H9 (cell line): ENCODE measurements around the gene TOMM40L. TPM values are rescaled to one million over a fixed set of nuclear protein-coding genes. Genes with fewer than 3 reads are reported as not detected.

ENCODE experiments used
- DNase-seq: peaks from one replicate; pipeline ENCODE4 v3.0.0-alpha.2; 2017
- H2AFZ ChIP-seq: one replicate; pipeline ENCODE4 v1.6.1; 2013; ENCODE audit warnings: mild to moderate bottlenecking, low read length, control low read depth, moderate library complexity
- H2AK5ac ChIP-seq: 2 replicates; pipeline ENCODE4 v1.6.1; 2013; ENCODE audit warnings: low read length, control low read depth, mixed read lengths; ENCODE audit not compliant: insufficient read length
- H2BK120ac ChIP-seq: one replicate; pipeline ENCODE4 v1.6.1; 2013; ENCODE audit warnings: low read depth, mild to moderate bottlenecking, low read length, control low read depth, inconsistent platforms; ENCODE audit not compliant: poor library complexity, severe bottlenecking
- H2BK12ac ChIP-seq: 2 replicates; pipeline ENCODE4 v1.6.1; 2013; ENCODE audit warnings: low read length, control low read depth, mixed read lengths, low read depth; ENCODE audit not compliant: insufficient read length
- H2BK15ac ChIP-seq: 2 replicates; pipeline ENCODE4 v1.6.1; 2013; ENCODE audit warnings: low read depth, low read length, control low read depth
- H2BK20ac ChIP-seq: one replicate; pipeline ENCODE4 v1.6.1; 2013; ENCODE audit warnings: low read depth, mild to moderate bottlenecking, low read length, control low read depth, inconsistent platforms; ENCODE audit not compliant: poor library complexity, severe bottlenecking
- H2BK5ac ChIP-seq: 2 replicates; pipeline ENCODE4 v1.6.1; 2013; ENCODE audit warnings: low read length, control low read depth, mixed read lengths; ENCODE audit not compliant: insufficient read length
- H3K14ac ChIP-seq: 2 replicates; pipeline ENCODE4 v1.6.1; 2013; ENCODE audit warnings: low read length, control low read depth; ENCODE audit not compliant: insufficient read depth
- H3K18ac ChIP-seq: 2 replicates; pipeline ENCODE4 v1.6.1; 2013; ENCODE audit warnings: low read depth, mild to moderate bottlenecking, mixed read lengths, low read length, control low read depth; ENCODE audit not compliant: insufficient read length
- H3K23ac ChIP-seq: 2 replicates; pipeline ENCODE4 v1.6.1; 2013; ENCODE audit warnings: low read length, control low read depth, mixed read lengths, low read depth; ENCODE audit not compliant: insufficient read length
- H3K23me2 ChIP-seq: 2 replicates; pipeline ENCODE4 v1.6.1; 2013; ENCODE audit warnings: low read depth, mild to moderate bottlenecking, mixed read lengths, low read length, control low read depth; ENCODE audit not compliant: insufficient read length, poor library complexity, severe bottlenecking
- H3K27ac ChIP-seq: 2 replicates; pipeline ENCODE4 v1.5.1; 2013; ENCODE audit warnings: low read length, control low read depth, mixed read lengths, low read depth; ENCODE audit not compliant: insufficient read length
- H3K27me3 ChIP-seq: 2 replicates; pipeline ENCODE4 v1.6.1; 2013; ENCODE audit warnings: low read length, control low read depth, inconsistent platforms; ENCODE audit not compliant: insufficient read depth
- H3K4ac ChIP-seq: 2 replicates; pipeline ENCODE4 v1.6.1; 2013; ENCODE audit warnings: low read depth, mild to moderate bottlenecking, control low read depth, inconsistent platforms, low read length, moderate library complexity
- H3K4me1 ChIP-seq: 2 replicates; pipeline ENCODE4 v1.6.1; 2013; ENCODE audit warnings: low read length, control low read depth, inconsistent platforms; ENCODE audit not compliant: insufficient read depth
- H3K4me2 ChIP-seq: 2 replicates; pipeline ENCODE4 v1.6.1; 2013; ENCODE audit warnings: low read length, control low read depth, mixed read lengths; ENCODE audit not compliant: insufficient read length, insufficient read depth
- H3K56ac ChIP-seq: 2 replicates; pipeline ENCODE4 v1.6.1; 2013; ENCODE audit warnings: low read depth, mild to moderate bottlenecking, mixed read lengths, low read length, control low read depth; ENCODE audit not compliant: insufficient read length
- H3K79me1 ChIP-seq: 2 replicates; pipeline ENCODE4 v1.6.1; 2013; ENCODE audit warnings: low read depth, mild to moderate bottlenecking, moderate library complexity, low read length, control low read depth, inconsistent platforms; ENCODE audit not compliant: insufficient read depth, poor library complexity, severe bottlenecking
- H3K79me2 ChIP-seq: 2 replicates; pipeline ENCODE4 v1.6.1; 2013; ENCODE audit warnings: low read length, control low read depth, inconsistent platforms; ENCODE audit not compliant: insufficient read depth
- H3K9ac ChIP-seq: 2 replicates; pipeline ENCODE4 v1.6.1; 2013; ENCODE audit warnings: low read length, control low read depth, mixed read lengths; ENCODE audit not compliant: insufficient read length; ENCODE audit errors: extremely low read depth
- H3K9me3 ChIP-seq: one replicate; pipeline ENCODE4 v1.6.1; 2013; ENCODE audit warnings: low read depth, low read length, inconsistent platforms; ENCODE audit not compliant: control insufficient read depth
- H3T11ph ChIP-seq: one replicate; pipeline ENCODE4 v1.6.1; 2013; ENCODE audit warnings: mild to moderate bottlenecking, low read length, control low read depth, inconsistent platforms
- H4K20me1 ChIP-seq: one replicate; pipeline ENCODE4 v1.6.1; 2013; ENCODE audit not compliant: control insufficient read depth, insufficient read length, insufficient read depth
- H4K5ac ChIP-seq: 2 replicates; pipeline ENCODE4 v1.6.1; 2013; ENCODE audit warnings: low read depth, mild to moderate bottlenecking, mixed read lengths, low read length, control low read depth; ENCODE audit not compliant: insufficient read length
- H4K8ac ChIP-seq: replicated peaks from 2 replicates; pipeline ENCODE4 v1.6.1; 2013; ENCODE audit warnings: low read length, control low read depth, mixed read lengths, low read depth; ENCODE audit not compliant: insufficient read length
- H4K91ac ChIP-seq: 2 replicates; pipeline ENCODE4 v1.6.1; 2013; ENCODE audit warnings: low read depth, mild to moderate bottlenecking, moderate library complexity, mixed read lengths, low read length, control low read depth; ENCODE audit not compliant: insufficient read length
- H3K27ac Mint-ChIP-seq, 3 experiments: 2 replicates in 2 of 3; 3 replicates in 1 of 3; pipeline ENCODE4 v1.8.0; 2020 to 2021; ENCODE audit warnings: mixed read lengths in 3 of 3, mild to moderate bottlenecking in 1 of 3, moderate library complexity in 1 of 3
- H3K27me3 Mint-ChIP-seq: 2 replicates; pipeline ENCODE4 v1.8.0; 2021; ENCODE audit warnings: low read depth, mild to moderate bottlenecking, moderate library complexity, mixed read lengths
- H3K36me3 Mint-ChIP-seq, 3 experiments: 2 replicates in 2 of 3; 3 replicates in 1 of 3; pipeline ENCODE4 v1.8.0; 2020 to 2021; ENCODE audit warnings: low read depth in 3 of 3, mixed read lengths in 3 of 3; ENCODE audit not compliant: insufficient read depth in 1 of 3
- H3K4me1 Mint-ChIP-seq, 2 experiments: 2 replicates each; pipeline ENCODE4 v1.8.0; 2020; ENCODE audit warnings: mixed read lengths in 2 of 2
- H3K4me3 Mint-ChIP-seq, 2 experiments: 2 replicates in 1 of 2; 3 replicates in 1 of 2; pipeline ENCODE4 v1.8.0; 2020 to 2021; ENCODE audit warnings: mild to moderate bottlenecking in 2 of 2, mixed read lengths in 2 of 2, moderate library complexity in 1 of 2
- H3K9me3 Mint-ChIP-seq, 2 experiments: 2 replicates in 1 of 2; 3 replicates in 1 of 2; pipeline ENCODE4 v1.8.0; 2020; ENCODE audit warnings: mild to moderate bottlenecking in 2 of 2, mixed read lengths in 2 of 2, moderate library complexity in 1 of 2
- WGBS: extraction: QIAGEN DNeasy Blood & Tissue Kit; methylation state at CpG from one replicate; pipeline ENCODE4 v1.1.7; 2013; ENCODE audit warnings: missing lambda C conversion rate, low lambda C conversion rate, mixed read lengths; ENCODE audit not compliant: insufficient read length; ENCODE audit errors: extremely low coverage; 5-methylcytosine and 5-hydroxymethylcytosine counted together
- total RNA-seq: library from RNA; stranded (reverse); gene quantifications from 2 replicates; pipeline ENCODE4 v1.2.1, GENCODE V29; 2021
- TF ChIP-seq, protein P1 (sequence below): fragments of 200-600 bp; sonication (generic); conservative IDR thresholded peaks from 3 replicates; pipeline ENCODE4 v1.8.0; 2021; ENCODE audit warnings: antibody characterized with exemption, mild to moderate bottlenecking

TOMM40L gene
- total RNA-seq, 1 experiment from 2014 or later, result 13.5 TPM

DNA sequence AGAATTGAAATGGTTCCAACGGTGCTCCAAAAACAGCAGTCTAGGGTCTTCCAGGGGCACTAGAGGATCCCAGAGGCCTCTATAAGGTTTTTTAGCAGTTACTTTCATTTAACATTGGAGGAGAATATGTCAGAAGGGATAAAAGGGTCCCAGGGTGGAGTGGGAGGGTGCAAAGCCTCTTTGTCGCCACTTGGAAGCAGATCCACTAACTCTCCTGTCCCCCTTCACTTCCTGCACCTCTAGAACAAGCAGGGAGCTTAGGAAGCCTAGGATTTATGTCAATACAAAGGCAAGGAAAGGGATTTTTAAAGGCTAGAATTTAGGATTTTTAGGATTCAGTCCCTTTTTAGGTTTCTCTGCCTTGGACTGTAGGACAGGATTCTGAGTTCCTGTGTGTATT lies 41.0 kb downstream of the TOMM40L start:
- Histone ChIP-seq H4K8ac (no peak overlapping the region), H3K79me2 (no peaks in the 10 kb centered on the region), H3K9ac (no peak overlapping the region), H2BK15ac (no peak overlapping the region), H3K23me2 (no peaks in the 10 kb centered on the region), H3K18ac (no peak overlapping the region), H3K56ac (no peak overlapping the region), H2BK120ac (no peak overlapping the region), H3T11ph (no peak overlapping the region), H3K79me1 (no peaks in the 10 kb centered on the region), H2BK20ac (no peak overlapping the region), H3K23ac (no peak overlapping the region), H4K20me1 (no peaks in the 10 kb centered on the region), H4K5ac (no peak overlapping the region), H3K4me2 (no peak overlapping the region), H3K14ac (no peak overlapping the region), H4K91ac (no peak overlapping the region), H3K4me1 (no peaks in the 10 kb centered on the region), H2AFZ (no peak overlapping the region), H3K27me3 (no peaks in the 10 kb centered on the region), H2AK5ac (no peak overlapping the region), H3K27ac (no peak overlapping the region), H2BK12ac (no peak overlapping the region), H3K4ac (no peak overlapping the region), H2BK5ac (no peak overlapping the region), H3K9me3 (no peaks in the 10 kb centered on the region)
- H3K4me3 Mint-ChIP-seq, result no peak overlapping the region
- TF ChIP-seq, protein P1, sequence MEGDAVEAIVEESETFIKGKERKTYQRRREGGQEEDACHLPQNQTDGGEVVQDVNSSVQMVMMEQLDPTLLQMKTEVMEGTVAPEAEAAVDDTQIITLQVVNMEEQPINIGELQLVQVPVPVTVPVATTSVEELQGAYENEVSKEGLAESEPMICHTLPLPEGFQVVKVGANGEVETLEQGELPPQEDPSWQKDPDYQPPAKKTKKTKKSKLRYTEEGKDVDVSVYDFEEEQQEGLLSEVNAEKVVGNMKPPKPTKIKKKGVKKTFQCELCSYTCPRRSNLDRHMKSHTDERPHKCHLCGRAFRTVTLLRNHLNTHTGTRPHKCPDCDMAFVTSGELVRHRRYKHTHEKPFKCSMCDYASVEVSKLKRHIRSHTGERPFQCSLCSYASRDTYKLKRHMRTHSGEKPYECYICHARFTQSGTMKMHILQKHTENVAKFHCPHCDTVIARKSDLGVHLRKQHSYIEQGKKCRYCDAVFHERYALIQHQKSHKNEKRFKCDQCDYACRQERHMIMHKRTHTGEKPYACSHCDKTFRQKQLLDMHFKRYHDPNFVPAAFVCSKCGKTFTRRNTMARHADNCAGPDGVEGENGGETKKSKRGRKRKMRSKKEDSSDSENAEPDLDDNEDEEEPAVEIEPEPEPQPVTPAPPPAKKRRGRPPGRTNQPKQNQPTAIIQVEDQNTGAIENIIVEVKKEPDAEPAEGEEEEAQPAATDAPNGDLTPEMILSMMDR, result no peak
- WGBS, result no CpG with 5 or more reads among the region's 2 CpGs
- peak overlapping the region in 1 of 3 experiments; percentile 70; a peak in 1 of 7 replicates for H3K27ac Mint-ChIP-seq
- DNase-seq, result no peak
- no peaks in the 10 kb centered on the region for H3K36me3 Mint-ChIP-seq
- peaks cover 14% of the 10 kb centered on the region for H3K27me3 Mint-ChIP-seq
- no peaks in the 10 kb centered on the region for H3K9me3 Mint-ChIP-seq
- H3K4me1 Mint-ChIP-seq, result peaks cover 14 to 15% of the 10 kb centered on the region in 2 experiments
